ENCODE results near the gene SULF2.

DNA sequence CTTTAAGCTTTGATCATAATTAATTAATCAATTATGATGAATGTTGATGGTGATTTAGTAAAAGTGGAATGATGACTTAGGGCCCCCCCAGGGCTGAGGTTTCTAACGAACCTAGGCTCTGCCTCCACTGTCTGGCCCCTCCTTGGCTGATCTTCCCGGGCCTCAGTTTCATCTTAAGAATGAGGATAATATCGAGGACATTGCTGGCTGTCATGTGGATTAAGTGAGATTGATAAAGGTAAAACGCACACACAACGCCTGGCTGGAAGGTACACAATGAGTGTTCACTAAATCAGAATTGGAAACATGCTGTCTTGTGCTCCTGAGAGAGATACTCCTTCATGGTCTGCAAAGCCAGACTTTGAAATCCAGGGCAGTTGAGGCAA lies 5.3 kb upstream of the SULF2 start:
- TF ChIP-seq MED13 (CRISPR knock-in tag; IDR thresholded peaks at IDR 0.05) (no peak), TBX2 (CRISPR knock-in tag; IDR thresholded peaks at IDR 0.05; ENCODE audit: borderline replicate concordance) (no peak), CTCF (CRISPR knock-in tag; IDR thresholded peaks at IDR 0.05) (no peak), ZNF674 (CRISPR knock-in tag; IDR thresholded peaks at IDR 0.05; ENCODE audit: low read depth) (no peak), ZNF383 (CRISPR knock-in tag; IDR thresholded peaks at IDR 0.05; ENCODE audit: borderline replicate concordance) (no peak), ZNF136 (CRISPR knock-in tag; IDR thresholded peaks at IDR 0.05; ENCODE audit: low read depth) (no peak), MAX (IDR thresholded peaks at IDR 0.05) (no peak), RORA (CRISPR knock-in tag; IDR thresholded peaks at IDR 0.05) (no peak), ZNF788 (CRISPR knock-in tag; IDR thresholded peaks at IDR 0.05; ENCODE audit: borderline replicate concordance) (no peak), POLR2AphosphoS5 (IDR thresholded peaks at IDR 0.05; ENCODE audit: low read depth, low read length) (no peak), MAFK (conservative IDR thresholded peaks at IDR 0.05 in 1 of 2, IDR thresholded peaks at IDR 0.05 in 1 of 2; ENCODE audit: low read length in 2 of 2) (no peak)
- TF ChIP-seq, protein P1, sequence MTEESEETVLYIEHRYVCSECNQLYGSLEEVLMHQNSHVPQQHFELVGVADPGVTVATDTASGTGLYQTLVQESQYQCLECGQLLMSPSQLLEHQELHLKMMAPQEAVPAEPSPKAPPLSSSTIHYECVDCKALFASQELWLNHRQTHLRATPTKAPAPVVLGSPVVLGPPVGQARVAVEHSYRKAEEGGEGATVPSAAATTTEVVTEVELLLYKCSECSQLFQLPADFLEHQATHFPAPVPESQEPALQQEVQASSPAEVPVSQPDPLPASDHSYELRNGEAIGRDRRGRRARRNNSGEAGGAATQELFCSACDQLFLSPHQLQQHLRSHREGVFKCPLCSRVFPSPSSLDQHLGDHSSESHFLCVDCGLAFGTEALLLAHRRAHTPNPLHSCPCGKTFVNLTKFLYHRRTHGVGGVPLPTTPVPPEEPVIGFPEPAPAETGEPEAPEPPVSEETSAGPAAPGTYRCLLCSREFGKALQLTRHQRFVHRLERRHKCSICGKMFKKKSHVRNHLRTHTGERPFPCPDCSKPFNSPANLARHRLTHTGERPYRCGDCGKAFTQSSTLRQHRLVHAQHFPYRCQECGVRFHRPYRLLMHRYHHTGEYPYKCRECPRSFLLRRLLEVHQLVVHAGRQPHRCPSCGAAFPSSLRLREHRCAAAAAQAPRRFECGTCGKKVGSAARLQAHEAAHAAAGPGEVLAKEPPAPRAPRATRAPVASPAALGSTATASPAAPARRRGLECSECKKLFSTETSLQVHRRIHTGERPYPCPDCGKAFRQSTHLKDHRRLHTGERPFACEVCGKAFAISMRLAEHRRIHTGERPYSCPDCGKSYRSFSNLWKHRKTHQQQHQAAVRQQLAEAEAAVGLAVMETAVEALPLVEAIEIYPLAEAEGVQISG (CRISPR knock-in tag; IDR thresholded peaks at IDR 0.05), result no peak

Data from HepG2 (cell line).